Sciatic nerve (tissue), 2 donors: Measurements from ENCODE around the gene SUGCT. TPM values are rescaled to one million over a fixed set of nuclear protein-coding genes. Genes with fewer than 3 reads are reported as not detected.
"Not testable (repeated sequence)": the region's sequence is repeated elsewhere in the genome, so short reads cannot be mapped to it uniquely, and the experiment has no call there.

Experiments
- ATAC-seq: fragments of 200-7000 bp; cut with Tn5 transposase; one replicate; pipeline ENCODE4 v1.9.1; 2020; ENCODE audit warnings: mild to moderate bottlenecking, moderate library complexity
- DNase-seq: peaks from one replicate; pipeline ENCODE4 v3.0.0-alpha.2; 2020; ENCODE audit warnings: low spot score
- intact Hi-C: fragments of 100-400 bp; cut with DNase I; formaldehyde crosslinking; loops from one replicate; pipeline ENCODE4 v1.14.2; 2022
- total RNA-seq: library from RNA; stranded (reverse); fragmentation: NEBNext Ultra II Directional; extraction: Animal tissue kit (Norgen Biotek cat#: 25700); gene quantifications from one replicate; pipeline ENCODE4 v1.2.1, GENCODE V29; 2021
- donor health status: DM: no; HTN: no; CAD: no.
- donor health status: DM: no; HTN: no; CAD: no.

Gene SUGCT
- total RNA-seq, 1 donor from 2014 or later, result 7.2 TPM

GRCh38 chr7:40234046-40234445, 99.2 kb downstream of the SUGCT start:
- intact Hi-C loops, result no loop called here
- ATAC-seq (no peak), DNase-seq (no peak)

- DNase-seq, result no peak
- intact Hi-C loops, result no loop called here
- ATAC-seq, result no peak
Observed at GRCh38 chr7:40234666-40235065, 99.9 kb downstream of the SUGCT start.

DNA sequence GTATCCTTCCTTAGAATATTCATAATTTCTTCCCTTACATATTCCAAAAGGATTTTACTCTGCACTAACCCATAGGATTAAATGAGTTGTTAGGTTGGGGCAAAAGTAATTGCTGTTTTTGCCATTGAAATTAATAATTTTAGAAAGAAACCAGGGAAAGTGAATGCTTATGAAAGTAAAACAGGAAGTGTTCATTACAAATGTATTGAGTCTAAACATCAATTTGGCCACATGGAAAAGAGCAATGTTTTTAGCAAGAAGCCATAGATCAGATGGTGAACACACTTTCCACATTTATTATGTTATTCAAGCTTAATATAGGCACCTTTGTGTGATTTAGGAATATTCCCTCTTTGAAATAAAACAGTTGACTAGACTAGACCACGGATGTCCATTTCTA, 102.9 kb downstream of the SUGCT start:
- DNase-seq, result no peak
- intact Hi-C loops, result no loop called here

GRCh38 chr7:40239755-40240303, 105.0 kb downstream of the SUGCT start:
- ATAC-seq (no peak), DNase-seq (no peak)
- intact Hi-C loops, result no loop called here

More for the DNA sequence above, 102.9 kb downstream of the SUGCT start:
- no peak for ATAC-seq

GRCh38 chr7:40243076-40243475, 108.3 kb downstream of the SUGCT start:
- no peak for ATAC-seq
- intact Hi-C loops, result no loop called here
- no peak for DNase-seq

- intact Hi-C loops, result no loop called here
- DNase-seq (no peak), ATAC-seq (no peak)
Observed at GRCh38 chr7:40244226-40244625, 109.4 kb downstream of the SUGCT start.

GRCh38 chr7:40248681-40249080, 113.9 kb downstream of the SUGCT start:
- DNase-seq (no peak), ATAC-seq (no peak)
- intact Hi-C loops, result no loop called here

- DNase-seq, ATAC-seq, intact Hi-C loops: not testable (repeated sequence)
Observed at GRCh38 chr7:40253444-40253843, 118.6 kb downstream of the SUGCT start.

GRCh38 chr7:40263752-40264390, 129.1 kb downstream of the SUGCT start:
- intact Hi-C loops, result no loop called here
- no peak for ATAC-seq
- no peak for DNase-seq

GRCh38 chr7:40267583-40267982, 132.8 kb downstream of the SUGCT start:
- ATAC-seq (no peak), DNase-seq (no peak)
- intact Hi-C loops, result no loop called here

DNA sequence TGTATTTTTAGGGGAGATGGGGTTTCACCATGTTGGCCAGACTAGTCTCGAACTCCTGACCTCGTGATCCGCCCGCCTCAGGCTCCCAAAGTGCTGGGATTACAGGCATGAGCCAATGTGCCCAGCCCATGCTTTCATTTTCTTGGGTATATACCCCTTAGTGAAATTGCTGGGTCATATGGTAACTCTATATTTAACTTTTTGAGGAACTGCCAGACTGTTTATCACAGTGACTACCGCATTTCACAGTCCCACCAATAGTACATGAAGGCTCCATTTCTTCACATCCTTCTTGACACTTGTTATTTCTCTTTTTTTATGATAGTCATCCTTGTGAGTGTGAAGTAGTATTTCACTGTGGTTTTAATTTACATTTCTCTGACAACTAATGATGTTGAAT, 134.0 kb downstream of the SUGCT start:
- ATAC-seq, result peak; percentile 79
- DNase-seq, intact Hi-C loops: not testable (repeated sequence)

GRCh38 chr7:40276061-40276460, 141.3 kb downstream of the SUGCT start:
- intact Hi-C loops, result no loop called here
- ATAC-seq (no peak), DNase-seq (no peak)

- ATAC-seq (no peak), DNase-seq (no peak)
- intact Hi-C loops, result no loop called here
Observed at GRCh38 chr7:40279991-40280390, 145.2 kb downstream of the SUGCT start.

DNA sequence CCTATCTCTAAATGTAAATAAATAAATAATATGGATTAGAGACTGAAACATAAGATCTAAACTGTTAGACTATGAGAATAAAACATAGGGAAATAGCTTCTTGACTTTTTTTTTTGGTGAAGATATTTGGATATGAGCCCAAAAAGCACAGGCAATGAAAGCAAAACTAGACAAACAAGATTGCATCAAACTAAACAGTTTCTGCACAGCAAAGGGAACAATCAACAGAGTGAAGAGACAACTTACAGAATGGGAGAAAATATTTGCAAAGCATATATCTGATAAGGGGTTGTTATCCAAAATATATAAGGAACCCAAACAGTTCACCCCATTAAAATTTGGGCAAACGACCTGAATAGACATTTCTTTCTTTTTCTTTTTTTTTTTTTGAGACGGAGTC, 148.1 kb downstream of the SUGCT start:
- intact Hi-C loops, result no loop called here
- ATAC-seq (no peak), DNase-seq (no peak)

DNA sequence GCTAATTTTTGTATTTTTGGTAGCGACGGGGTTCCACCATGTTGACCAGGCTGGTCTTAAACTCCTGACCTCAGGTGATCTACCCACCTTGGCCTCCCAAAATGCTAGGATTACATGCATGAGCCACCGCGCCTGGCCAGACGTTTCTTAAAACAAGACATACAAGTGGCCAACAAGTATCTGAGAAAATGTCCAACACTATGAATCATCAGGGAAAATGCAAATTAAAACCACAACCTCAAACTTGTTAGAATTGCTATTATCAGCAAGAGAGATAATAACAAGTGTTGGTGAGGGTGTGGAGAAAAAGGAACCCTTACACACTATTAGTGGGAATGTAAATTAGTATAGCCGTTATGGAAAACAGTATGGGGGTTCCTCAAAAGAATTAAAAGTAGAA, 148.6 kb downstream of the SUGCT start:
- ATAC-seq (no peak), DNase-seq (no peak)
- intact Hi-C loops, result no loop called here

- DNase-seq, result no peak
- intact Hi-C loops, result no loop called here
- ATAC-seq, result no peak
Observed at GRCh38 chr7:40288827-40289226, 154.0 kb downstream of the SUGCT start.

- intact Hi-C loops, result no loop called here
- ATAC-seq, result no peak
- DNase-seq, result no peak
Observed at GRCh38 chr7:40297741-40298311, 163.0 kb downstream of the SUGCT start.

DNA sequence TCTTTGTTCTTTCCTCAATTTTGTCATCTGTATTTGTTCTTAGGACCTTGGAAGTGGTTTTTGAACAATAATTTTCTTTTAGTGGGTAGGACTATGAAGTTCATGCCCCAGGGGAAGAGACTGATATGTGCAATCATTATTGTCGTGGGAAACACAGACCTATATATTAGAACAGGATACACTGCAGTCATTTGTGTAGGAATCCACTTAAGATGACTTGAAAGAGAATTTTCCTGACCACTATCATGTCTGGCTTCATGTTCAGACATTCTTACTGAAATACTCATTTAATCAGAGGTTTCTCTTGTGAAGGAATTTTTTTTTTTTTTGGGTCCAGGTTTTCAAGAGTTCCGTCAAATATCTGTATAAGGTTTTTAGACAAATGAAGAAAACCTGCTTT, 163.6 kb downstream of the SUGCT start:
- no peak for ATAC-seq
- intact Hi-C loops, result no loop called here
- no peak for DNase-seq

DNA sequence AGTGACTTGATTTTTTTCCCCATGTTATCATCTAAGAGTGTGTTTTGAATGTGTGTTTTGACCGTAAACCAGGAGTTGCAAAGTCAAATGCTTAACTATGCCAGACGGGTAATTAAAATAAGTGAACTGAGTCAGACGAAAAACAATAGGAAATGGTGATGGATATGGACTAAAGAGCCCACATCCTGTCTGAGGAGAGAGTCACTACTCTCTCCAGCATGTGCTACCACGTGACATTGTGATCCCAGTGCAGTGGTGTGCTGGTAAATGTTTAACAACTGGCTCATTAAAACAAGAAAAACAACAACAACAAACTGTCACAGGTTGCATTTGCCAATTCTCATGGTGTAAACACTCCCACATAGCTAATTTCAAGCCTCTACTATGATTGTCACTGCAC, 164.3 kb downstream of the SUGCT start:
- intact Hi-C loops, result no loop called here
- DNase-seq (no peak), ATAC-seq (no peak)

DNA sequence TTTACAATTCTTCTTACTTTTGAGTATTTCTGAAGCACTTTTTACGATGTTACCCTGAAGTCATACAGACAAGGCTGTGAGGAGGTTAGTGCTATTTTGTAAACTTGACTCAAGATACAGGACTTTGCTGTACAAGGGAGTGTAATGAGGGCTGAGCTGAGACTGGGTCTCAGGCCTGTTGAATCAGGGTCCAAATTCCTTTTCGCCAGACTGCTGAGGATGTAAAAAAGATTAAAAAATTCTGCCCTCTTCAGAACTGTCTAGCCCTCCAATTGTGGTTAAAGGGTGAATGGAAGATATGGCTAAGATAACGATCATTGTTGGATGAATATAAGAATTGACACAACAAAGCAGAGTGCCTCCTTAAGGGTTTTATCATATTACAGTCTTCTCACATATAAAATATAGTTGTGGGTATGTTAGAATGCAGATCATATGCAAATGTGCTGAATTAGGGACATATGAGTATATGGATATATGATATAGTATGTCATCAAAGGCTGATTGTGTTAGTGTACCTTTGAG, 165.4 kb downstream of the SUGCT start:
- intact Hi-C loops, result no loop called here
- ATAC-seq, result no peak
- DNase-seq, result no peak
